SK-N-SH (cell line): Measurements from ENCODE around the gene IPPK. TPM values are rescaled to one million over a fixed set of nuclear protein-coding genes. Genes with fewer than 3 reads are reported as not detected.

Experiments
- CTCF ChIA-PET: fragments of 300-600, 350-600 bp; formaldehyde crosslinking; extraction: SDS; loops from one replicate; lab custom pipeline; 2021; lab: Yijun Ruan, JAX
- POLR2A ChIA-PET: fragments of 350-600 bp; sonication (Branson Sonifier 250); formaldehyde crosslinking; extraction: SDS; loops from one replicate; lab custom pipeline; 2020; ENCODE audit warnings: antibody characterized with exemption, inconsistent platforms; lab: Yijun Ruan, JAX
- DNase-seq: peaks from one replicate; pipeline ENCODE4 v3.0.0; 2012
- H2AFZ ChIP-seq: fragments of 200-600 bp; sonication (generic); 2 replicates; pipeline ENCODE4 v1.8.1; 2016; ENCODE audit warnings: antibody characterized with exemption, mild to moderate bottlenecking, low read depth
- H3F3A ChIP-seq: fragments of 200-600 bp; sonication (generic); replicated peaks from 2 replicates; pipeline ENCODE3; 2016; ENCODE audit warnings: antibody characterized with exemption, mild to moderate bottlenecking; ENCODE audit not compliant: insufficient read depth
- H3K27ac ChIP-seq, 2 experiments: fragments of 200-500 bp in 1 of 2; fragments of 200-600 bp in 1 of 2; sonication (Bioruptor generic) in 1 of 2; sonication (generic), shearing (Covaris generic) in 1 of 2; 2 replicates each; pipeline versions ENCODE4 v1.5.1 to v1.6.1; 2014 to 2016; ENCODE audit warnings: low read depth in 2 of 2, inconsistent platforms in 1 of 2, low read length in 1 of 2, mild to moderate bottlenecking in 1 of 2, mixed read lengths in 1 of 2
- H3K27me3 ChIP-seq: fragments of 200-600 bp; sonication (generic), shearing (Covaris generic); 2 replicates; pipeline ENCODE4 v1.6.1; 2016; ENCODE audit warnings: mixed run types; ENCODE audit not compliant: insufficient read depth
- H3K36me3 ChIP-seq, 2 experiments: fragments of 200-500 bp in 1 of 2; fragments of 200-600 bp in 1 of 2; sonication (Bioruptor generic) in 1 of 2; sonication (generic) in 1 of 2; replicated peaks in 1 of 2; 2 replicates each; pipeline versions ENCODE3 to v1.5.1; 2014 to 2016; ENCODE audit warnings: low read length in 1 of 2, mild to moderate bottlenecking in 1 of 2; ENCODE audit not compliant: insufficient read depth in 2 of 2, control insufficient read depth in 1 of 2
- H3K4me1 ChIP-seq, 2 experiments: fragments of 200-500 bp in 1 of 2; fragments of 200-600 bp in 1 of 2; sonication (Bioruptor generic) in 1 of 2; sonication (generic), shearing (Covaris generic) in 1 of 2; 2 replicates each; pipeline versions ENCODE4 v1.5.1 to v1.6.1; 2014 to 2016; ENCODE audit warnings: low read depth in 1 of 2, low read length in 1 of 2, mixed run types in 1 of 2; ENCODE audit not compliant: insufficient read depth in 2 of 2, control insufficient read depth in 1 of 2
- H3K4me2 ChIP-seq: fragments of 200-600 bp; sonication (generic), shearing (Covaris generic); 2 replicates; pipeline ENCODE4 v1.6.1; 2017; ENCODE audit warnings: mixed run types
- H3K4me3 ChIP-seq, 2 experiments: fragments of 200-500 bp in 1 of 2; fragments of 200-600 bp in 1 of 2; sonication (Bioruptor generic) in 1 of 2; sonication (generic), shearing (Covaris generic) in 1 of 2; 2 replicates each; pipeline versions ENCODE4 v1.5.1 to v1.8.1; 2014 to 2016; ENCODE audit warnings: low read depth in 2 of 2, inconsistent platforms in 1 of 2, low read length in 1 of 2, mild to moderate bottlenecking in 1 of 2, mixed read lengths in 1 of 2, moderate library complexity in 1 of 2
- H3K79me2 ChIP-seq: fragments of 200-600 bp; sonication (generic); 2 replicates; pipeline ENCODE4 v1.8.1; 2017; ENCODE audit warnings: mild to moderate bottlenecking; ENCODE audit not compliant: insufficient read depth
- H3K9ac ChIP-seq: fragments of 200-600 bp; sonication (generic); 2 replicates; pipeline ENCODE4 v1.6.1; 2017; ENCODE audit warnings: mixed run types
- H3K9me2 ChIP-seq: fragments of 200-600 bp; sonication (generic); 2 replicates; pipeline ENCODE4 v1.6.1; 2017; ENCODE audit warnings: mixed run types
- H3K9me3 ChIP-seq: fragments of 200-600 bp; sonication (generic); 2 replicates; pipeline ENCODE4 v1.6.1; 2017; ENCODE audit warnings: mixed run types, mild to moderate bottlenecking, moderate library complexity
- H4K20me1 ChIP-seq: fragments of 200-600 bp; sonication (generic); 2 replicates; pipeline ENCODE4 v1.6.1; 2017; ENCODE audit warnings: mild to moderate bottlenecking, mixed run types; ENCODE audit not compliant: insufficient read depth
- CHD2 ChIP-seq: fragments of 150-350 bp; IDR thresholded peaks from 2 replicates; pipeline ENCODE4 v1.6.1; 2018; ENCODE audit warnings: low read length; ENCODE audit not compliant: partially characterized antibody
- CTCF ChIP-seq: fragments of 200-600 bp; sonication (generic); IDR thresholded peaks from 2 replicates; pipeline ENCODE4 v1.6.1; 2017; ENCODE audit warnings: antibody characterized with exemption, mild to moderate bottlenecking, moderate library complexity
- EZH2phosphoT487 ChIP-seq: fragments of 200-600 bp; sonication (generic); IDR thresholded peaks from 2 replicates; pipeline ENCODE4 v1.6.1; 2017; ENCODE audit warnings: low read depth, mixed run types, mild to moderate bottlenecking, antibody characterized with exemption, moderate library complexity, borderline replicate concordance
- FOSL2 ChIP-seq: IDR thresholded peaks from 2 replicates; pipeline ENCODE4 v1.4.0; 2012; ENCODE audit warnings: low read depth, mild to moderate bottlenecking, moderate library complexity, borderline replicate concordance
- FOXJ3 ChIP-seq: sonication (generic); formaldehyde crosslinking; IDR thresholded peaks from 2 replicates; pipeline ENCODE4 v1.5.1; 2020; ENCODE audit warnings: mild to moderate bottlenecking, missing genetic modification reagents
- GABPA ChIP-seq: IDR thresholded peaks from 2 replicates; pipeline ENCODE4 v1.4.0; 2012; ENCODE audit warnings: low read depth, mild to moderate bottlenecking
- GATA2 ChIP-seq: sonication (generic); formaldehyde crosslinking; IDR thresholded peaks from 2 replicates; pipeline ENCODE4 v1.5.0; 2020; ENCODE audit warnings: mild to moderate bottlenecking, missing genetic modification reagents
- IRF3 ChIP-seq: fragments of 150-350 bp; IDR thresholded peaks from 2 replicates; pipeline ENCODE4 v1.6.1; 2016; ENCODE audit warnings: mild to moderate bottlenecking, low read depth, low read length
- POLR2AphosphoS5 ChIP-seq: IDR thresholded peaks from 2 replicates; pipeline ENCODE4 v1.6.1; 2012; ENCODE audit warnings: low read depth, low read length
- RAD21 ChIP-seq: IDR thresholded peaks from 2 replicates; pipeline ENCODE4 v1.6.1; 2012; ENCODE audit warnings: mild to moderate bottlenecking, low read length
- RCOR1 ChIP-seq: fragments of 150-350 bp; IDR thresholded peaks from 2 replicates; pipeline ENCODE4 v1.6.1; 2017; ENCODE audit warnings: antibody characterized with exemption, low read length
- RXRA ChIP-seq: IDR thresholded peaks from 2 replicates; pipeline ENCODE4 v1.4.0; 2012; ENCODE audit warnings: low read depth, mild to moderate bottlenecking, borderline replicate concordance
- SIN3A ChIP-seq: IDR thresholded peaks from 2 replicates; pipeline ENCODE4 v1.6.1; 2012; ENCODE audit warnings: low read depth, mild to moderate bottlenecking, low read length, moderate library complexity, borderline replicate concordance
- TAF1 ChIP-seq: IDR thresholded peaks from 2 replicates; pipeline ENCODE4 v1.6.1; 2012; ENCODE audit warnings: low read depth, mild to moderate bottlenecking, low read length, moderate library complexity, borderline replicate concordance
- ZBTB33 ChIP-seq: IDR thresholded peaks from 2 replicates; pipeline ENCODE4 v1.4.0; 2012; ENCODE audit warnings: low read depth, borderline replicate concordance
- WGBS: methylation state at CpG from one replicate; pipeline ENCODE4 v1.1.6; 2017; ENCODE audit warnings: low lambda C conversion rate; 5-methylcytosine and 5-hydroxymethylcytosine counted together
- polyA plus RNA-seq, 3 experiments: library from polyadenylated mRNA; depleted of rRNA; stranded (reverse); fragments of >200 nt; gene quantifications; 2 replicates each; pipeline ENCODE4 v1.2.3, GENCODE V29; 2012

Gene IPPK
- polyA plus RNA-seq, 1 of the 3 experiments (the other 2 are of a cell fraction) = 16.5 TPM

GRCh38 chr9:92638621-92639101 is 31.3 kb downstream of the IPPK start (continued):
- TF ChIP-seq EZH2phosphoT487 = no peak
- no peak for TF ChIP-seq POLR2AphosphoS5
- TF ChIP-seq RXRA = no peak
- no peak for TF ChIP-seq RAD21
- no peak for TF ChIP-seq TAF1
- no peak for TF ChIP-seq IRF3

- Histone ChIP-seq H3K27ac (no peak overlapping the region), H2AFZ (no peak overlapping the region), H3K9ac (no peak overlapping the region), H4K20me1 (no peaks in the 10 kb centered on the region), H3K79me2 (no peaks in the 10 kb centered on the region), H3K4me3 (no peak overlapping the region), H3K4me2 (no peak overlapping the region), H3K9me2 (no peaks in the 10 kb centered on the region), H3K9me3 (no peaks in the 10 kb centered on the region), H3K27me3 (no peaks in the 10 kb centered on the region), H3F3A (no peaks in the 10 kb centered on the region), H3K4me1 (no peaks in the 10 kb centered on the region), H3K36me3 (peaks cover 25 to 80% of the 10 kb centered on the region in 2 experiments)
- no peak for DNase-seq
- TF ChIP-seq RCOR1 (no peak), CTCF (no peak), GABPA (no peak), FOSL2 (no peak), ZBTB33 (no peak), GATA2 (CRISPR knock-in tag) (no peak), RXRA (no peak), FOXJ3 (CRISPR knock-in tag) (no peak), CHD2 (no peak), EZH2phosphoT487 (no peak), IRF3 (no peak), SIN3A (no peak)
- CTCF ChIA-PET = no interaction called here
- 98% methylated on average over 12 of the region's 26 CpGs for WGBS
- POLR2A ChIA-PET = no interaction called here
Measured at GRCh38 chr9:92637886-92638620, 31.9 kb downstream of the IPPK start.
